Skin epidermis (tissue), 12 donors: ENCODE data around the gene ACTR6.

ENCODE experiments used
- H3K27ac ChIP-seq, 21 experiments: fragments of 200-600 bp; sonication (generic) in 11 of 21; one replicate each; pipeline ENCODE4 v1.5.0; 2020; ENCODE audit warnings: mild to moderate bottlenecking in 3 of 21, inconsistent platforms in 2 of 21, moderate library complexity in 2 of 21
- H3K4me3 ChIP-seq, 7 experiments: fragments of 200-600 bp; sonication (generic) in 2 of 7; one replicate each; pipeline ENCODE4 v1.5.0; 2020; ENCODE audit warnings: inconsistent platforms in 2 of 7, mild to moderate bottlenecking in 2 of 7, moderate library complexity in 1 of 7

The ACTR6 gene

GRCh38 chr12:100200463-100201181 is at the start of gene ACTR6:
TSS of gene ACTR6 (plus strand) at chr12:100200815. CDS start at chr12:100200852, 37 bp downstream.
- peak within 1 kb of the TSS in 20 of 21 experiments; percentile 52 to 90 (median 78) for H3K27ac ChIP-seq
- peak within 1 kb of the TSS; percentile 65 to 78 (median 70) for H3K4me3 ChIP-seq

GRCh38 chr12:100151769-100152168 is 48.8 kb upstream of the ACTR6 start:
- Histone ChIP-seq H3K27ac (no peak overlapping the region), H3K4me3 (no peak overlapping the region)

GRCh38 chr12:100153131-100153530 is 47.5 kb upstream of the ACTR6 start:
- Histone ChIP-seq H3K4me3 (no peak overlapping the region), H3K27ac (no peak overlapping the region)

GRCh38 chr12:100154474-100155247 is 46.0 kb upstream of the ACTR6 start:
- Histone ChIP-seq H3K4me3 (no peak overlapping the region), H3K27ac (no peak overlapping the region)

- no peak overlapping the region for H3K27ac ChIP-seq
Observed at GRCh38 chr12:100156731-100157426, 43.7 kb upstream of the ACTR6 start.

GRCh38 chr12:100157427-100157821 is 43.2 kb upstream of the ACTR6 start:
- Histone ChIP-seq H3K4me3 (no peak overlapping the region), H3K27ac (no peak overlapping the region)

More at GRCh38 chr12:100156731-100157426, 43.7 kb upstream of the ACTR6 start:
- H3K4me3 ChIP-seq = no peak overlapping the region

GRCh38 chr12:100158535-100158934 is 42.1 kb upstream of the ACTR6 start:
- H3K27ac ChIP-seq = no peak overlapping the region

GRCh38 chr12:100159391-100160104 is 41.1 kb upstream of the ACTR6 start:
- Histone ChIP-seq H3K4me3 (no peak overlapping the region), H3K27ac (no peak overlapping the region)

More at GRCh38 chr12:100158535-100158934, 42.1 kb upstream of the ACTR6 start:
- no peak overlapping the region for H3K4me3 ChIP-seq

GRCh38 chr12:100163416-100164152 is 37.0 kb upstream of the ACTR6 start:
- H3K27ac ChIP-seq = no peak overlapping the region
- peak overlapping the region in 3 of 7 experiments; percentile 3 to 20 (median 9) for H3K4me3 ChIP-seq

- Histone ChIP-seq H3K27ac (no peak overlapping the region), H3K4me3 (peak overlapping the region in 3 of 7 experiments; percentile 3 to 20 (median 9))
Observed at GRCh38 chr12:100164153-100164704, 36.4 kb upstream of the ACTR6 start.

GRCh38 chr12:100165356-100165755 is 35.3 kb upstream of the ACTR6 start:
- H3K27ac ChIP-seq = no peak overlapping the region
- H3K4me3 ChIP-seq = no peak overlapping the region

GRCh38 chr12:100166232-100166631 is 34.4 kb upstream of the ACTR6 start:
- Histone ChIP-seq H3K27ac (no peak overlapping the region), H3K4me3 (no peak overlapping the region)

GRCh38 chr12:100168562-100168961 is 32.1 kb upstream of the ACTR6 start:
- Histone ChIP-seq H3K4me3 (no peak overlapping the region), H3K27ac (no peak overlapping the region)

- Histone ChIP-seq H3K4me3 (no peak overlapping the region), H3K27ac (no peak overlapping the region)
Observed at GRCh38 chr12:100169345-100169744, 31.3 kb upstream of the ACTR6 start.

- Histone ChIP-seq H3K4me3 (no peak overlapping the region), H3K27ac (no peak overlapping the region)
Observed at GRCh38 chr12:100170313-100170858, 30.2 kb upstream of the ACTR6 start.

- H3K27ac ChIP-seq = no peak overlapping the region
- H3K4me3 ChIP-seq = no peak overlapping the region
Observed at GRCh38 chr12:100171248-100171647, 29.4 kb upstream of the ACTR6 start.

GRCh38 chr12:100173111-100173510 is 27.5 kb upstream of the ACTR6 start:
- no peak overlapping the region for H3K4me3 ChIP-seq
- H3K27ac ChIP-seq = no peak overlapping the region

- Histone ChIP-seq H3K27ac (no peak overlapping the region), H3K4me3 (no peak overlapping the region)
Observed at GRCh38 chr12:100174495-100174894, 26.1 kb upstream of the ACTR6 start.
